ENCODE results near the gene BCAS3. TPM values are rescaled to one million over a fixed set of nuclear protein-coding genes. Genes with fewer than 3 reads are reported as not detected.

BCAS3 gene
- total RNA-seq, 1 experiment from 2014 or later: 6.0 TPM

DNA sequence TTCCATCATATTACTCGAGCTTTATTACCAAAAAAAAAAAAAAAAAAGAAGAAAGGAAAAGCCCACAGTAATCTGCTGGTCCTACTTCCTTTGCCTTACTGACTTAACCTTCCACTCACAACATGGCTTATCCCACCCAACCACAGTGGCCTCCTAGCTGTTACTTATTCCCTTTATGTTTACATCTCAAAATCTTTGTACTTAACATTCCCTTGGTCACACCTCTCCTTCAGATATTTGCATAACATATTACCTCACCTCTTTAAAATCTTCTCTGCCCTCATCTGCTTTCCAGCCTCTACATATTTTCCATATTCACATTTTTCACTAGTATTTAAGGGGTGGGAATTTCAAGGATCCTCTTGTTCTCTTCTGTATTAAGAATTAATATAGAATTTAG lies 395.0 kb downstream of the BCAS3 start:
- in situ Hi-C loops (cut with HindIII; ENCODE audit: low sequenced_read_pairs): no loop called here
- DNase-seq (ENCODE audit: low spot score): no peak

DNA sequence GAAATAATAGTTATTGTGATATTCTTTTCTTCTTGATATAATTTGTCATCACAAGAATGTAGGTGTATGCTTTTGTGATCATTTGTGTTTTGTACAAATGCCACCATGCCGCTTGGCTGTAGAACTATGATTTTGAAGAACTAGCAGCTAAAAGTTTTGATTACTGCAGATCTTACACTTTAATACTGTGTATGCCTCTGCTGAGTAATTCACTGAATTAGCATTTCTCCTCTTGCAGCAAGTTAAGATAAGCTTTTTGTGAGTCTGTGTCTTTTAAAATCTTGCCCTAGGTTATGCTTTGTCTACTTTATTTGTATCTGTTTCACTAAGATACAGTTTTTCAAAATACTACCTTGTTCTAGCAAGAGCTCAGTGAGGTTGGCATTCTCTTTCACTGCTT lies 395.5 kb downstream of the BCAS3 start:
- no peak for DNase-seq (ENCODE audit: low spot score)
- in situ Hi-C loops (cut with HindIII; ENCODE audit: low sequenced_read_pairs): no loop called here

DNA sequence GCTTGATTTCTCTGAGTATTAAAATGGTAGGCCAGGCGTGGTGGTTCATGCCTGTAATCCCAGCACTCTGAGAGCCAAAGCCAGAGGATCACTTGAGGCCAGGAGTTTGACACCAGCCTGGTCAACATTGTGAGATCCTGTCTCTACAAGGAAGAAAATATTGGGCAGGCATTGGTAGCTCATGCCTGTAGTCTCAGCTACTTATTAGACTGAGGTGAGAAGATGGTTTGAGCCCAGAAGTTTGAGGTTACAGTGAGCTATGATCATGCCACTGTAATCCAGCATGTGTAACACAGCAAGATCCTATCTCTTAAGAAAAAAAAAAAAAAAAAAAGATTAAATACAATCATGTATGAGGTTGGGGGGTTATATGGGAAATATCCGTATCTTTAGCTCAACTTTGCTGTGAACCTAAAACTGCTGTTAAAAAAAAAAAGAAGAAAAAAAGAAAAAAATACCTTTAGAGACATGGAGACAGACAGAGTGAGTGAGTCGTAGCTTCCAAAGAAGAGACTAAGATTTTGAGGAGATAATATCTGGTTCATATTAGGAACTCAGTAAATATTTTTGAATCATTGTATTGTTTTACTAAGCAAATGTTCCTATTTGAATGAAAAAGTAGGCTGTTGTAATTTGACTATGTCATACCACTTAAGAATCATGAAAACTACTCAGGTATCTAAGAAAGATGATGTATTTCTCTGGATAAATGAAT lies 396.3 kb downstream of the BCAS3 start:
- in situ Hi-C loops (cut with HindIII; ENCODE audit: low sequenced_read_pairs): no loop called here
- DNase-seq (ENCODE audit: low spot score): no peak

DNA sequence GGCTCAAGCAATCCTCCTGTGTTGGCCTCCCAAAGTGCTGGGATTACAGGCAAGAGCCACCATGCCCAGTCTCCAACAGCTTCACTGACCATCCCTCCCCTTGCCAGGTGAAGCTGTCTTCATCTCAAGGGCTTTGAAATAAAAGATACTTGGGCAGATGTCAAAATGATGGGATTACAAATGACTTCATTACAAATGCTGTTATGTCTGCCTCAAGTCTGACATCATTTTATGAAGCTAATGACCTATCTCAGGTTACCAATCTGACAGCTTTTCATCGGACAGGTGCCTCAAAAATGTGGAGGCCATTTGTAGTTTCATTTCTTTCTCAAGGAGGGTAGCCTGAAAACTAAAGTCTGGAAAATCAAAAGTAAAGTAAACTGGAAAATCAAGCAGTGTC lies 398.3 kb downstream of the BCAS3 start:
- DNase-seq (ENCODE audit: low spot score): no peak
- in situ Hi-C loops (cut with HindIII; ENCODE audit: low sequenced_read_pairs): no loop called here

DNA sequence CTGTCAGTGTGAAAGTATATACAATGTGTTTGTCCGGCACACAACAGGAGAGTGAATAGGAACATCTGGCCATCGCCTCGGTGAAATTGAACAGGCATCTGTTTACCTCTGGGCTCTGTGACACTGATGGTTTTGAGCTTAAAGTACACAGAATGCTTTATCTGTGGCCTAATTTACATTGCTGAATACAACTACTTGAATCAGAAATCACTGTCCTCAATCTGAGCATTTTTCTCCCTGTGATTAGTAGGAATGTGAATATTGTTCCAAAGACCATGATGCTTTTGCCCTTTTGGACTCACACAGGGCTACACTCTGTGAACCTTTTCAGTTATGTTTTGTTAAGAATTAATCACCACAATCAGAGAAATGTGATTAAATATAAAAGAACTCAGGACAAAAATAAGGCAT lies 399.0 kb downstream of the BCAS3 start:
- in situ Hi-C loops (cut with HindIII; ENCODE audit: low sequenced_read_pairs): no loop called here
- DNase-seq (ENCODE audit: low spot score): no peak

DNA sequence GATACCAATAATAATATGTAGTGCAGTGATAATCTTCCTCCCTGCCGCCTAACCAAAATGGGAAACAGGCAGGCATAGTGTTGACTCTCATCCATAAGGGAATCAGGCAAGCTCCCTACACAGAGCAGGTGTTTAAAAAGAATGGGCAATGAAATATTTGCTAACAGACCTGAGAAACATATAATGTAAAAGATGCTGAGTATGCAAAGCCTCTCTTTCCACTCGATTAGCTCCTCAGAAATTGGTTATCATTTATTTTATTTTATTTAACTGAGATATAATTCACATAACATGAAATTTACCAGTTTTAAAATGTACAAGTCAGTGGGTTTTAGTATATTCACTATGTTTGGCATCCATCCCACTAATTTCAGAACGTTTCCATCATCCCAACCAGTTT lies 404.3 kb downstream of the BCAS3 start:
- in situ Hi-C loops (cut with HindIII; ENCODE audit: low sequenced_read_pairs): no loop called here
- no peak for DNase-seq (ENCODE audit: low spot score)

DNA sequence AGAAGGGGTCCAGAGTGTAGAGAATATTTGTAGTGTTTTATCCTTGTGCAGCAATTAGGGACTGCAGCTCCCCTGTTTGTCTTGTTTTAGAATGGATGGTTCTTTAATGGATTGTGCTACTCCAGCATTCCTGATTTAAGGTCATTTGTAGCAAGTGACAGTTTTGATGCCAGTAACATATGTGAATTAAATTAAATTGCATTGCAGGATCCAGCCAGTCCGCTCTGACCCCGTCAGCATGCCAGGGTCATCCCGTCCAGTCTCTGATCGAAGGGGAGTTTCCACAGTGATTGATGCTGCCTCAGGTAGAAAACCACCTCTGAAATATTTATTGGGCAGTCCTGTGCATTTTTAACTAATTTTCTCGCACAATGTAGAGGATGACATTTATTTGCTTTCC lies 406.6 kb downstream of the BCAS3 start:
- no peak for DNase-seq (ENCODE audit: low spot score)
- in situ Hi-C loops (cut with HindIII; ENCODE audit: low sequenced_read_pairs): no loop called here

DNA sequence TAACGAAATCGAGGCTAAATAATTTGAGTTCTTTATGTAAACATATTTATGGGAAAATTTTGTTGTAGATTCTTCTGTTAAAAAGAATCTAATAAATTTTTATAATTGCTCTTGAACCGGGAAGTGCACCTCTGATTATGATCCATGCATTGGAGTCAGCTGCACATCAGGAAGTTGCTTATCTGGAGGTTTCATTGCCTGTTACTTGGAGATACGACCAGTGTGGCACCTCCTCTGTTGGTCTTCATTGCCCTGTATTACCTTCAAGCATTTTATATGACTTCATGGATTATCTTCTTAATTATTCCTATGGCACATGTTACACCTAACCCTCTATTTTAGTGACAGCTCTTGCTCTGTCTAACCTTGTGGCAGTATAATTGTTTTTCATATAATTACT lies 409.4 kb downstream of the BCAS3 start:
- DNase-seq (ENCODE audit: low spot score): no peak
- in situ Hi-C loops (cut with HindIII; ENCODE audit: low sequenced_read_pairs): no loop called here

DNA sequence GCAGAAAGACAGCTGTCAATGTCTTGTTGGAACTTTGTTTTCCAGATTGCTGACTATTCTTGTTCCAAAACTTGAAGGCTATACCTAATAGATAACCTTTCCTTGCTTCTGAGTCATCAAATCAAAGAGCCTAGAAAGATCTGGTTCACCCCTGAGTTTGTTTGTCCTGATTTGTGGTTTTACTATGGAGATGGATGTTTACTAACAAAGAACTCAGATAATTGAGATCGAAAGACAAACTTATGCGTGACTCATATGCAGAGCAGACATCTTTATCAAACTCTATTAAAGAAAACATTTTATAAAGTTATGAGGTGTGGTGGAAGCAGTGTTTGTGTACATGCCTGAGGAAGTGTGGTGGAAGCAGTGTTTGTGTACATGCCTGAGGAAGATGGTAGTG lies 410.9 kb downstream of the BCAS3 start:
- no peak for DNase-seq (ENCODE audit: low spot score)
- in situ Hi-C loops (cut with HindIII; ENCODE audit: low sequenced_read_pairs): no loop called here

DNA sequence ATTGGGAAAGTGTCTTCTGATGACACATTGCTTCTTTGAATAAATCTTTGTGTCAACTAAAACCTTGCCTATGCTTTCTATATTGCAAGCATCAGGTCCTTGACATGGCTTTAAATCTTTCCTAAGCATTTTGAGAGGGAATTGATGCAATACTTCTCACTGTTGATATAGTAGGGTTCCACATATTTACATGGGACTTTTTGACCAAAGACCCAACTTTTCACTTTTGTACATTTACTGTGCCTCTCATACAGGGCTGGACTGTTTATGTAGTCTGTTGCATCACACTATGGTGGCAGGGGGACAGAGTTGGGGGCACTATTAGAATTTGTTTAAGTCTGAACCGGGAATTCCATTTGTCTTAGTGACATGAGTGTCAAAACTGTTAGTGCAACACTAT lies 413.4 kb downstream of the BCAS3 start:
- in situ Hi-C loops (cut with HindIII; ENCODE audit: low sequenced_read_pairs): no loop called here
- no peak for DNase-seq (ENCODE audit: low spot score)

DNA sequence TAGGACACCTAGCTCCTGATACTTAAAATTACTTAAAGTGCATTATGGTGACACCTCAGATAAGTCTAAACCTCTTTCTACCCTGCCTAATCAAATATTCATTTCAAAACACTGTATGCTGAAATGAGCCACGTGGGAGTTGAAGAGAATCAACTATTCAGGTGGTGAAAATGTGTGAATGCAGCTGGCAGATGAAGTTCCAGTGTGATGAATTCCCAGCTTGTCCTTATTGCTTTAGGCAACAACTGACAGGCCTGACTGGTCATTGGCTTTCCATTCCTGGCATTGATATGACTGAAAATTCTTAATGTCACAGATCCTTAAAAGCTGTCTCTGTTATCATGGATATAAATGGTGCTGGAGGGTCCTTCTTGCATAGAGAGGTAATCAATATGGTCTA lies 420.1 kb downstream of the BCAS3 start:
- in situ Hi-C loops (cut with HindIII; ENCODE audit: low sequenced_read_pairs): no loop called here
- no peak for DNase-seq (ENCODE audit: low spot score)

DNA sequence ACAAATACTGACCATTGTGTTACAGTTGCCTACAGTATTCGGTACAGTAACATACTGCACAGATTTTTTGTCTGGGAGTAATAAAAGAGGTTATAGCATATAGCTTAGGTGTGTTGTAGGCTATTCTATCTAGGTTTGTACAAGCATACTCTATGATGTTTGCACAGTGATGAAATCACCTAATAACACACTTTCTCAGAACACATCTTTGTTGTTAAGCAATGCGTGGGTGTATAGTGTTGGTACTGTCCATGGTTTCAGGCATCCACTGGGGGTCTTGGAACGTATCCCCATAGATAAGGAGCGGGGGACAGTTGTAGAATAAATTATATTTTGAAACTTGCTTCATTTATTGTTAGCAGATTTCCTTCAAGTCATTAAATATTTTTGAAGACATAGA lies 428.7 kb downstream of the BCAS3 start:
- DNase-seq (ENCODE audit: low spot score): no peak
- in situ Hi-C loops (cut with HindIII; ENCODE audit: low sequenced_read_pairs): no loop called here

DNA sequence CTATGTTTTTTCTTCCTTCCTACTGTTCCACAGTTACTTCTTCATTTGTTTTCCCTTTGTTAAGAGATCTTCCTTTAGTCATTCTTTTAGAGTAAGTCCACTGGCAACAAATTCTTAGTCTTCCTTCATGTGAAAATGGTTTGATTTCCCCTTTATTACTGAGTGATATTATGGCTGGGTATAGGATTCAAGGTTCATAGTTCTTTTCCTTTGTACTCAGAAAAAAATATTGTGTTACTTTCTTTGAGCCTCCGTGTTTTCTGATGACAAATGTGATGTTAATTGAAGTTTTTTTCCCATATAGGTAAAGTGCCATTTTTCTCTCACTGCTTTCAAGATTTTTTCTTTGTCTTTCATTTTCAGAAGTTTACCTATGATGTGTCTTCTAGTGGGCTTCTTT lies 438.9 kb downstream of the BCAS3 start:
- in situ Hi-C loops (cut with HindIII; ENCODE audit: low sequenced_read_pairs): no loop called here
- no peak for DNase-seq (ENCODE audit: low spot score)

DNA sequence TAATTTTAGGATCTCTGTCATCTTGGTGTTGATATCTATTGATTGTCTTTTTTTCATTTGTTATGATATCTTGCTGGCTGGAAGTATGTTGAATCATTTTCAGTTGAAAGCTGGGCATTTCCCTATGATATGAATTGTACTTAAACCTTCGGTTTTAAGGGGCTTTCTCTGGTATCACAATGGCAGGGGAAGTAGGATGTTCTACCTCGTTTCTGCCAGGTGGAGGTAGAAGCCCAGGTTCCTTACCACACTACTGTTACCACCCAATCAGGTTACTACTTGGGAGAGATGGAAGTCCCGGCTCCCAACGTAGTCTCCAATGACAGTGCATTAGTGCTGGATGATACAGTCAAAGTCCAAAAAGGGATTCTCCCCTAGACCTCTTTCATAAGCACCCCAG lies 440.3 kb downstream of the BCAS3 start:
- in situ Hi-C loops (cut with HindIII; ENCODE audit: low sequenced_read_pairs): no loop called here
- no peak for DNase-seq (ENCODE audit: low spot score)

DNA sequence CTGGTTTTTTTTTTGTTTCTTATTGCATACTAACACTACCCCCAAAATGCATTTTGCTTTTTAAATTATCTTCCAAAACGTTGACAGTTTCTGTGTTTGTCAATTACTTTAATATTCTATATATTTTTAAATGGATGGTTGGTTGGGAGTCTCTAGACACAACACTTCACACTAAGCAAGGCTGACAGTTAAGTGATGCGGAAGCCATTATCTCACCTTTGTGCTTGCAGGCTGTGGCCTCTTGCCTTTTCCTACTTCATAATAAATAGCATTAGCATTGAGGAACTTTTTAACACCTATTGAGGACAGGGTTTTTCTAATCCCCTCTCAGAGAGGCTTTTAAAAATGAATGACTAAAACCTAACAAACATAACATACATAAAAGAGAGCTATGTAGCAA lies 441.2 kb downstream of the BCAS3 start:
- in situ Hi-C loops (cut with HindIII; ENCODE audit: low sequenced_read_pairs): no loop called here
- DNase-seq (ENCODE audit: low spot score): no peak

DNA sequence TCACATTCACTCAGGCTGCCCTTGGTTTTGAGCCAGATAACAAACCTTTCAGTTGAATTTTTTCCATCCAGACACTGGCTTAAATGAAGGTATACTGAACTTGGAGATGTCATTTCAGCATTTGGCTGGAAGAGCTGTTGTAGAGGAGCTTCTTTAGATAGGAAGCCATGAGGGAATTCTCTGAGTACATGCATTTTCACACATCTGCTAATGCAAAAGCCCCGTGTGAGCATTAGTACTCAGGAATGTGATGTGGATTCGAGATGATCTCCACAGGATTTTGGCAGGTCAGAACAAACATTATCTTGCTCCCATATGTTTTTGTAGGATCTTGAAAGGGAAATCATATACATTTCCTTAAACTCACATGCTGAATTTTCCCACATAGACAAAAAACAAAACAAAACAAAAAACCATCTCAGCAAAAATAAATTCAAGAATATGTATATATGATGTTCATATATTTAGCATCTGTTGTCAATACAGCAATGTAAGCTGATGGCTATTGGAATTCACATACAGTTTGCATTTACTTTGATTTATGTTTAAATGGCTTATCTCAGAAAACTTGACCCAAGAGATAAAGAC lies 444.8 kb downstream of the BCAS3 start:
- in situ Hi-C loops (cut with HindIII; ENCODE audit: low sequenced_read_pairs): no loop called here
- DNase-seq (ENCODE audit: low spot score): no peak

DNA sequence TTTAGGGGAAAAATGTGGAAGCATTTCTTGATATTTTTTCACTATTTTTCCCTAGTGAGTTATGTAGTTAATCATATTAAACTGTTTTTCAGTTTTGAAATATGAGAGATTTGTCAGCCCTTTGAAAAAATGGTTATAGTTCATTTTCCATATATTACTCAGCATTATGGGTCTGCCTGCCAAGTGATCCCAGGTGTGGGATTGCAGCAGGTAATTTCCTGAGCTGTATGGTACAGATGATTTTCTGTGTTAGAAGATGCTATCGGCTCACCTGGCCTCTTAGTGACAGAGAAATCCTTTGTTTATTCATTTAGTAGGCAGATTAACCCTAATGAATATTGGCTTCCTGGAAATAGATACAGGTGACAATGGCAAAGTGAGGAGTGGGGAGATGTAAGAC lies 446.9 kb downstream of the BCAS3 start:
- DNase-seq (ENCODE audit: low spot score): no peak
- in situ Hi-C loops (cut with HindIII; ENCODE audit: low sequenced_read_pairs): no loop called here

DNA sequence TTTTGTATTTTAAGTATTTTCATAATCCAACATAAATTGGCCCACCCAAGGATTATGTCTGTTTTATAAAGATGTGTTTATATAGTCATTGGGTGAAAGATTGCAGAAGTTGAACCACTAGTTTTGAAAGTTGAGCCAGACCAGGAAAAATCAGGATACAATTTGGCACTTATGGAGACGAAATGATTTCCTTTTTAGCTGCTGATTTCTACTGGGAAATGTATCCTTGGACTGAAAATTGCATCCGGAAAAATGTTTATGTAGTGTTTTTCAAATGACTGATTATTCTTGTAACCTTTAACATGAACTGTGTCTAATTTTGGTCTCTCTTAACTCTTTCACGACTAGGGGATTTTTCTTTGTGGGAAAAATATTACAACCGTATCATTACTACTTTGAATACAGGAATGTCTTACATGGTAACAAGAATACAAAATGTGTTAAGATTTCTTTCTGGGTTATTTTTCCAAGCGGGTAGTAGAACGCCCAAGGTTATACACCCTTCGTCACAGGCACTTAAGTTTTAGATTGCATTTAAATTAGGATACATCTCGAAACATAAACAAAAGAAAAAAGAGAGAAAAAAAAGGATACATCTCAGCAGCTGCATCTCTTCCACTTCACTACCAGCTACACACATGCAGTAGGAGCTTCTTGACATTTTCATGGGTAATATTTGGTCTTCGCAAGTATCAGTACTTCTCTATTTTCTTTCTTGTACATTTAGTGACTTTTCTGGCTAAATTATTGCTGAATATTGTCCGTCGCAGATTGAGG lies 449.0 kb downstream of the BCAS3 start:
- in situ Hi-C loops (cut with HindIII; ENCODE audit: low sequenced_read_pairs): no loop called here
- no peak for DNase-seq (ENCODE audit: low spot score)

DNA sequence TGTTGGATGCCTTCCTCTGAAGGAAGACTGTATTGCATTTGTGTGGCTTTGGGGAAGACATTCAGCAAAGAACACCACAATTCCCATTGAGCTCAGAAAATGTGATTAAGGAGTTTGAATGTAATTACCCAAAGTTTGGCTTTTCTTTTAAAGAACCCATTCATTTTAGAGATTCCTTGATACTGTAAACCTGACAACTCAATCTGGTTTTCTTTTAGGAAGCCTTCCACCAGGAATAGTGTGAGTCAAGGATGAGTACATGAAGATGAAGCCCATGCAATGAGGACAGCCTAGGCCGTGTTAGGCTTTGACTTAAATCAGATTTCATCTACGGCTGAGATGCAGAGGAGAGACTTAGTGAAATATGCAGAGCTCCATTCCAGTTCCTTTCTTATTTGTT lies 450.3 kb downstream of the BCAS3 start:
- no peak for DNase-seq (ENCODE audit: low spot score)
- in situ Hi-C loops (cut with HindIII; ENCODE audit: low sequenced_read_pairs): no loop called here

DNA sequence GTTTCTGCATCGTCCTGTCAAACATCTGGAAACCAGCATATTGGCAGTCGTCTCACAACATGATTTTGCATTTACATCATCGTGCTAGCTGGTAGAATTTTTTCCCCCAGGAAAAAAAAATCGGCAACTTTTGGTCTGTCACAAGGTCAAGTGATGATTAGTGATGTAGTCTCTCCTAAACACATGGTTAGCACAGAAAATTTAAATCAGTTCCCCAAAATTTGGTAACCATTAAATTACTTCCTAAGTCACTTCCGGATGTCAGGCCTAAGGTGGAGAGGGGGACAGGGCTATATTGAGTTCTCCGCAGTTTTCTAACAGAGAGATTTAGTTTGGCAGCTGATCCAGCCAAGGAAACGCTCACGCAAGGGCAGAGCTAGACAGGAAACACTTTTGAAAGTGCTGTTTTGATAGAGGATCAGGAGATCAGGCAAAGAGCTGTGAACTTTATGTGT lies 451.0 kb downstream of the BCAS3 start:
- in situ Hi-C loops (cut with HindIII; ENCODE audit: low sequenced_read_pairs): no loop called here
- DNase-seq (ENCODE audit: low spot score): no peak

Measured in G401 (cell line).